Measurements from ENCODE around the gene ABCC2.

The ABCC2 gene

DNA sequence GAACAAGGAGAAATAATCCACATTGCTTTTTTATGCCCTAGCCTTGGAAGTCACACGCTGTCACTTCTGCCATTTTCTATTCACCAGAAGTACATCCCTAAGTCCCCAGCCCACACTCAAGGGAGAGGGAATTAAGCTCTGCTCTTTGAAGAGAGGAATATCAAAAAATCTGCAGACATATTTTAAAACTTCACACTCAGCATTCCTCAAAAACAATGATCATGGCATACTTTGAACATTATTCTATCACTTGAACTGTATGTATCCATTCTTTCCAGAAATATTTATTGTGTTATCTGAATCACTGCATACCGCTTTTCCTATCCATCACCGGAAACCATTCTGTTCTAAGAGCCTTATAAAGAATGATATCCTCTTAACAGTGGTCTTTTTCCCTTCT, 9.4 kb downstream of the ABCC2 start:
- Histone ChIP-seq H3K36me3 (ENCODE audit: insufficient read depth, low read length) (no peaks in the 10 kb centered on the region), H3K4me3 (ENCODE audit: low read length) (no peak overlapping the region), H3K27me3 (ENCODE audit: insufficient read depth, low read length) (no peaks in the 10 kb centered on the region), H3K27ac (ENCODE audit: low read depth, low read length) (no peak overlapping the region), H3K9ac (ENCODE audit: low read depth, low read length) (no peak overlapping the region), H3K4me1 (ENCODE audit: insufficient read depth, low read length) (no peaks in the 10 kb centered on the region), H3K9me3 (ENCODE audit: insufficient read depth, low read depth, low read length) (no peaks in the 10 kb centered on the region)
- 96% methylated on average over 3 of the region's 3 CpGs for WGBS

DNA sequence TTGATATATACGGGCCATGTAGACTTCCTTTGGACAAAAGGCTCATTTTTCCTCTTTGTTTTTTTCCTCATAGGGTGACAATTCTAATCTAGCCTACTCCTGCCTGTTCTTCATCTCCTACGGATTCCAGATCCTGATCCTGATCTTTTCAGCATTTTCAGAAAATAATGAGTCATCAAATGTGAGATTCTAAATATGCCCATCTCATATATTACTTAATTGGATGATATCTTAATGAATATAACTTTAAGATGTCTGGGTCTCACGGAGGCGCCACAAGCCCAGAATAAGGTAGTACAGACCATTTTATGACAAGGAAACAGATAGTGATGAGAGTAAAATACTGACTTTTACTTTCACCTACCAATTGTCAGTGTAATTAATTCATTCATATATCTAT, 11.4 kb downstream of the ABCC2 start:
- Histone ChIP-seq H3K9me3 (ENCODE audit: insufficient read depth, low read depth, low read length) (no peaks in the 10 kb centered on the region), H3K36me3 (ENCODE audit: insufficient read depth, low read length) (no peaks in the 10 kb centered on the region), H3K4me3 (ENCODE audit: low read length) (no peak overlapping the region), H3K27me3 (ENCODE audit: insufficient read depth, low read length) (no peaks in the 10 kb centered on the region), H3K27ac (ENCODE audit: low read depth, low read length) (no peak overlapping the region), H3K9ac (ENCODE audit: low read depth, low read length) (no peak overlapping the region), H3K4me1 (ENCODE audit: insufficient read depth, low read length) (no peaks in the 10 kb centered on the region)
- 95% methylated on average over 4 of the region's 4 CpGs for WGBS

DNA sequence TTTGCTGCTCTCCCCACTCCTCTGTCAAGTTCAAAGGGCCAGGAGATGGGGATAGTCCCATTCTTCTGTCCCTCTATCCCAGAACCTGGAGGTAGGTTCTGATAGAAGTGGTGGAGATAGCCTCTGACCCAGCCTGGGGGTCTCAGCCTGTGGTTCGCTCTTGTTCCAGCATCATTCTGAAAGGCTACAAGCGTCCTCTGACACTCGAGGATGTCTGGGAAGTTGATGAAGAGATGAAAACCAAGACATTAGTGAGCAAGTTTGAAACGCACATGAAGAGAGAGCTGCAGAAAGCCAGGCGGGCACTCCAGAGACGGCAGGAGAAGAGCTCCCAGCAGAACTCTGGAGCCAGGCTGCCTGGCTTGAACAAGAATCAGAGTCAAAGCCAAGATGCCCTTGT, 14.5 kb downstream of the ABCC2 start:
- Histone ChIP-seq H3K9me3 (ENCODE audit: insufficient read depth, low read depth, low read length) (no peaks in the 10 kb centered on the region), H3K4me1 (ENCODE audit: insufficient read depth, low read length) (no peaks in the 10 kb centered on the region), H3K36me3 (ENCODE audit: insufficient read depth, low read length) (no peaks in the 10 kb centered on the region), H3K4me3 (ENCODE audit: low read length) (no peak overlapping the region), H3K27me3 (ENCODE audit: insufficient read depth, low read length) (no peaks in the 10 kb centered on the region), H3K9ac (ENCODE audit: low read depth, low read length) (no peak overlapping the region), H3K27ac (ENCODE audit: low read depth, low read length) (no peak overlapping the region)
- WGBS, result 93% methylated on average over 6 of the region's 6 CpGs

DNA sequence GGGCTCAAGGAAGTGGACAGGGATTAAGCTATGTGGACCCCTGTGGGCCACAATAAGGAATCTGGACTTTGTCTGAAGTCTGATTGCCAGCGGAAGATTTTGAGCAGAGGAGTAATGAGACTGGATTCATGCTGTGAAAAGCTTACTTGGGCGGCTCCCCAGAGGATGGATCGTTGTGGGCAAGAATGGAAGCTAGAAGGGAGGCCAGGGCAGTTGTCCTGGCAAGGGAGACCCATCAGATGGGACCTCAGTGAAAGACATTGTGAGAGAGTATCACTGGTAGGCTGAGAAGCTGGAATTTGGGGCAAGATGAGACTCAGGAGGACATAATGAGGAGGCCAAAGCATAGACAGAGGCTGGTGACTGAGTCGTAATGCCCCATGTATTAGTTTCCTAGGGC, 15.6 kb downstream of the ABCC2 start:
- Histone ChIP-seq H3K9ac (ENCODE audit: low read depth, low read length) (no peak overlapping the region), H3K4me1 (ENCODE audit: insufficient read depth, low read length) (no peaks in the 10 kb centered on the region), H3K4me3 (ENCODE audit: low read length) (no peak overlapping the region), H3K9me3 (ENCODE audit: insufficient read depth, low read depth, low read length) (no peaks in the 10 kb centered on the region), H3K27ac (ENCODE audit: low read depth, low read length) (no peak overlapping the region), H3K27me3 (ENCODE audit: insufficient read depth, low read length) (no peaks in the 10 kb centered on the region), H3K36me3 (ENCODE audit: insufficient read depth, low read length) (no peaks in the 10 kb centered on the region)
- WGBS, result 91% methylated on average over 4 of the region's 4 CpGs

DNA sequence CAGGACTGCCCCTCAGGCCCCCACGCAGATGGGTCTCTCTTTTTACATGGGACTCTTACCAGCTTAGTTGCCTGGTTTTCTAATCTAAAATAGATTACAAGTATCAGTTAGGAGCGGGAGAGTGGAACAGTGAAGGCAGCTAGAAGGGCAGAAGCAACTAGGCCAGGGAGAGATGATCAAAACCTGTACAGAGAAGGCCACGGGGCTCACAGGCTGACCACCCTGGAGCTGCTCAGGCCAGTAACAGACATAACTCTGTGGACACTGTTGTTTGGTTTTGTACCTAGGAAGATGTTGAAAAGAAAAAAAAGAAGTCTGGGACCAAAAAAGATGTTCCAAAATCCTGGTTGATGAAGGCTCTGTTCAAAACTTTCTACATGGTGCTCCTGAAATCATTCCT, 16.5 kb downstream of the ABCC2 start:
- no peak overlapping the region for H3K27ac ChIP-seq (ENCODE audit: low read depth, low read length)
- no peak overlapping the region for H3K4me3 ChIP-seq (ENCODE audit: low read length)
- no peak overlapping the region for H3K9ac ChIP-seq (ENCODE audit: low read depth, low read length)
- H3K36me3 ChIP-seq (ENCODE audit: insufficient read depth, low read length), result no peaks in the 10 kb centered on the region
- H3K9me3 ChIP-seq (ENCODE audit: insufficient read depth, low read depth, low read length), result no peaks in the 10 kb centered on the region
- no peaks in the 10 kb centered on the region for H3K4me1 ChIP-seq (ENCODE audit: insufficient read depth, low read length)
- 96% methylated on average over 3 of the region's 3 CpGs for WGBS
- no peaks in the 10 kb centered on the region for H3K27me3 ChIP-seq (ENCODE audit: insufficient read depth, low read length)

DNA sequence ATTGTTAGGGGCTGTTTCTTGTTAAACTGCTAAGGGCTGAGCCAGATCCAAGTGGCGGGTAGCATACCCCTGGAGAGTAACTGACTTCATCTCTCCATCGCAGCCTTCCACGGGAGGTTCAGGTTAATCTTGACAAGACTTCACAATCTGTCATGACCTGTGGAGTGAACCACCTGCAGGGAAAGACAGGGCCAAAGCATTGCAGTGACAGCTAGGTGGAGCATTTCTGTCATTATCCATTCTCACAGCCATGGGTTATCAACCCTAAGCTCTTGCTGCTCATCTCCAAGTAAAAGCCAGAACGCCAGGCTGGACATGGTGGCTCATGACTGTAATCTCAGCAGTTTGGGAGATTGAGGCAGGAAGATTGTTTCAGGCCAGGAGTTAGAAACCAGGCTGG, 17.2 kb downstream of the ABCC2 start:
- no peaks in the 10 kb centered on the region for H3K4me1 ChIP-seq (ENCODE audit: insufficient read depth, low read length)
- no peaks in the 10 kb centered on the region for H3K36me3 ChIP-seq (ENCODE audit: insufficient read depth, low read length)
- H3K9ac ChIP-seq (ENCODE audit: low read depth, low read length), result no peak overlapping the region
- H3K27ac ChIP-seq (ENCODE audit: low read depth, low read length), result no peak overlapping the region
- H3K4me3 ChIP-seq (ENCODE audit: low read length), result no peak overlapping the region
- H3K27me3 ChIP-seq (ENCODE audit: insufficient read depth, low read length), result no peaks in the 10 kb centered on the region
- WGBS, result 88% methylated on average over 4 of the region's 4 CpGs
- no peaks in the 10 kb centered on the region for H3K9me3 ChIP-seq (ENCODE audit: insufficient read depth, low read depth, low read length)

DNA sequence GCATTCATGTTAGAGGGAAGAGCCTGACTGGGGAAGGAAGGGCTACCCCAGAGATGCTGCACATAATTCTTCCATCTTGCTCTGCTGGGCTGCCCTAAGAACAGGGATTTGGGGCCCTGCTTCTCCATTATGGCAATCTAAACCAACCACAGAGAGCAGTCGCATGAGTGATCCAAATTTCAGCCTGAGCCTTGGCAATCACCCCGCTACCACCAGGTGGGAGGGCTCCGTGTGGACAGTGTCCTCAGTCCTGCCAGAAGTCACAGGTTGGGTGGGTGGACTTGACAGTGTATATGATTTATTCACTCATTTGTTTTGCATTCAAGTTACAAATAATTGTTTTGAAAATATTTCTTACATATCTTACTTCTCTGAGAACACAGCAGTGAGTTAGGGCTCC, 22.0 kb downstream of the ABCC2 start:
- no peak overlapping the region for H3K4me3 ChIP-seq (ENCODE audit: low read length)
- H3K27me3 ChIP-seq (ENCODE audit: insufficient read depth, low read length), result no peaks in the 10 kb centered on the region
- no peaks in the 10 kb centered on the region for H3K4me1 ChIP-seq (ENCODE audit: insufficient read depth, low read length)
- H3K27ac ChIP-seq (ENCODE audit: low read depth, low read length), result no peak overlapping the region
- no peak overlapping the region for H3K9ac ChIP-seq (ENCODE audit: low read depth, low read length)
- WGBS, result 90% methylated on average over 3 of the region's 3 CpGs
- no peaks in the 10 kb centered on the region for H3K9me3 ChIP-seq (ENCODE audit: insufficient read depth, low read depth, low read length)
- H3K36me3 ChIP-seq (ENCODE audit: insufficient read depth, low read length), result no peaks in the 10 kb centered on the region

DNA sequence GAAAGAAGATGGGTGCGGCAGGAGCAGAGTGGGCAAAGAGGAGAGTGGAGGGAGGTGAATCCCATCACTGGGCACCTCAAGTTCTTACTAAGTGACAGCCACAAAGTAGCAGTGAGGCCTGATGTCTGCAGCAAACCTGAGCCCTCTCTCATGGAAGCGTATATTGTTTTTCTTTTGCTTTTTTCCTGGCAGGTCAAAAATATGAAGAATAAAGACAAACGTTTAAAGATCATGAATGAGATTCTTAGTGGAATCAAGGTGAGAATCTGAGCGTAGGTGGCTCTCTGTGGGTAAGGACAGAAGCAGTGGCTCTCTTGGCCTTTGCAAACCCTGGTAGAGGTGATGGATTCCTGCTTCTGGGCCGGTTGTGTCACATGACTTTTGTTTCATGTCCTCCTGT, 22.8 kb downstream of the ABCC2 start:
- Histone ChIP-seq H3K27me3 (ENCODE audit: insufficient read depth, low read length) (no peaks in the 10 kb centered on the region), H3K9me3 (ENCODE audit: insufficient read depth, low read depth, low read length) (no peaks in the 10 kb centered on the region), H3K4me3 (ENCODE audit: low read length) (no peak overlapping the region), H3K4me1 (ENCODE audit: insufficient read depth, low read length) (no peaks in the 10 kb centered on the region), H3K36me3 (ENCODE audit: insufficient read depth, low read length) (no peaks in the 10 kb centered on the region), H3K9ac (ENCODE audit: low read depth, low read length) (no peak overlapping the region), H3K27ac (ENCODE audit: low read depth, low read length) (no peak overlapping the region)
- WGBS, result 91% methylated on average over 5 of the region's 5 CpGs

DNA sequence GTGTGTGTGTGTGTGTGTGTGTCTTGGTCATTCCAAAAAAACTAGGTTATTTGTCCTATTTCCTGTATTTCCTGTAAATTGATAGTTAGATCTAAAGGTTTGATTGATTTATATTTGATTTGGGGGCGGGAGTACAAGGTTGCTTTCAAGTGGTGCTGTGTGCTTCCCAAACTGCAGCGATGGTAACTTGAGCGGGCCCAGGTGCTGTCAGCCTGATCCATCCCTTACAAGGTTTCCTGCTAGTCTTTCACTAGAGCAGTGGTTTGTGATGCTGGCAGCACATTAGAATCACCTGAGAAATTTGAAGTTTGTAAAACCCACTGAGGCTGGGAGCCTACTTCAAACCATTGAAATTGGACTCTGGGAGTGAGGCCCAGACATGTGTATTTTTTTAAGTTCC, 23.7 kb downstream of the ABCC2 start:
- no peak overlapping the region for H3K4me3 ChIP-seq (ENCODE audit: low read length)
- H3K4me1 ChIP-seq (ENCODE audit: insufficient read depth, low read length), result no peaks in the 10 kb centered on the region
- H3K36me3 ChIP-seq (ENCODE audit: insufficient read depth, low read length), result no peaks in the 10 kb centered on the region
- H3K27me3 ChIP-seq (ENCODE audit: insufficient read depth, low read length), result no peaks in the 10 kb centered on the region
- no peak overlapping the region for H3K27ac ChIP-seq (ENCODE audit: low read depth, low read length)
- WGBS, result 64% methylated on average over 3 of the region's 3 CpGs
- H3K9me3 ChIP-seq (ENCODE audit: insufficient read depth, low read depth, low read length), result no peaks in the 10 kb centered on the region
- H3K9ac ChIP-seq (ENCODE audit: low read depth, low read length), result no peak overlapping the region

DNA sequence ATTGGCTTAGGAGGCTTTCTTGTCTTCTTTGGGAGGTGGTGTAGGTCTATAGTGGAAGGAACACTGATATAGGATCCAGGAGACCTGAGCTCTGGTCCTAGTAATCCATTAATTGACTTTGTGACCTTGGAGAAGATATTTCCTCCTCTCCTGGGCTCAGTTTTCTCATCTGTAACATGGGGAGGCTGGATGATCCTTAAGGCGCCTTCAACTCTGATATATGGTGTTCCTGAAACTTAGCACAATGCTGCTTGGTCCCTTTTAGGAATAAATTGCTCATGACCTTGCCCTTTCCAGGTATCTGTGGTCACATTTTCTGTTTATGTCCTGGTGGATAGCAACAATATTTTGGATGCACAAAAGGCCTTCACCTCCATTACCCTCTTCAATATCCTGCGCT, 25.3 kb downstream of the ABCC2 start:
- Histone ChIP-seq H3K27me3 (ENCODE audit: insufficient read depth, low read length) (no peaks in the 10 kb centered on the region), H3K4me1 (ENCODE audit: insufficient read depth, low read length) (no peaks in the 10 kb centered on the region), H3K4me3 (ENCODE audit: low read length) (no peak overlapping the region), H3K27ac (ENCODE audit: low read depth, low read length) (no peak overlapping the region), H3K9me3 (ENCODE audit: insufficient read depth, low read depth, low read length) (no peaks in the 10 kb centered on the region), H3K36me3 (ENCODE audit: insufficient read depth, low read length) (no peaks in the 10 kb centered on the region), H3K9ac (ENCODE audit: low read depth, low read length) (no peak overlapping the region)
- WGBS, result 89% methylated on average over 2 of the region's 2 CpGs

DNA sequence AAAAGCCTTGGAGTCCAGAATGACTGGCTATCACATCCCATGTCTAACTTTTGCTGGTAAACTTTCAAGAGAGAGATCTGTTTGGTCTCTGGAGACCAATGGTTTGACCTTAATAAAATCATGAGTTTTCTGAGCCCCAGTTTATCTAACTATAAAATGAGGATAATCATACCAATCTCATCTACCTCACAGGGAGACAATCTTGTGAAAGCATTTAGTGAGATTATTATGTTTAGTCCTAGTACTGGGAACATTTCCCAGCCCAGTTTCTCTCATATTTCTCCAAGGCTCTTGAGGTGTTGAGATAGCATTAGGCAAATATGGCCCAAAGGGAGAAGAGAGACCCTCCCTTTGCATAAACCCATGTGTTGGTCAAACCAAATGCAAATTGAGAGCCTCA, 25.8 kb downstream of the ABCC2 start:
- no peaks in the 10 kb centered on the region for H3K36me3 ChIP-seq (ENCODE audit: insufficient read depth, low read length)
- H3K4me1 ChIP-seq (ENCODE audit: insufficient read depth, low read length), result no peaks in the 10 kb centered on the region
- no peaks in the 10 kb centered on the region for H3K9me3 ChIP-seq (ENCODE audit: insufficient read depth, low read depth, low read length)
- H3K4me3 ChIP-seq (ENCODE audit: low read length), result no peak overlapping the region
- H3K27me3 ChIP-seq (ENCODE audit: insufficient read depth, low read length), result no peaks in the 10 kb centered on the region
- no peak overlapping the region for H3K9ac ChIP-seq (ENCODE audit: low read depth, low read length)
- no peak overlapping the region for H3K27ac ChIP-seq (ENCODE audit: low read depth, low read length)

DNA sequence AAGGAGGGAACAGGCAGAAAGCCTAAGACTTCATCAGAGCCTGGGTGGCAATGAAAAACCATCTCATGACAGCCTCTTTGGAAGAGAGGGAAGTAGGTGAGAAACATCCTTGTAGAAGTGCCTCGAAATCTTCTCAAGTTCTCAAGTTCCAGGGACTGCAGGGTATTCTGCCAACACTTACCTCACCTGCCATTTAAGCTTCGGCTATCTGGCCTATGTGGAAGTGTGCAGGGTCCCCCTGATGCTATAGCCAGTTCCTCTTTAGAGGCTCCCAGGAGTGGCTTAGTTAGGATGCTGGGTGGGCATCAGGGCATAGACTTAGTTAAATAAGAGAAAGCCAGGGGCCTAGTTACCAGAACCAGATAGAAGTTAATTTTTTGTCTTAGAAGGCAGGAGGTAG, 27.0 kb downstream of the ABCC2 start:
- Histone ChIP-seq H3K9me3 (ENCODE audit: insufficient read depth, low read depth, low read length) (0 out of 2 replicates have a peak, but pooled peaks cover 6% of the 10 kb centered on the region), H3K36me3 (ENCODE audit: insufficient read depth, low read length) (no peaks in the 10 kb centered on the region), H3K9ac (ENCODE audit: low read depth, low read length) (no peak overlapping the region), H3K4me1 (ENCODE audit: insufficient read depth, low read length) (no peaks in the 10 kb centered on the region), H3K27me3 (ENCODE audit: insufficient read depth, low read length) (no peaks in the 10 kb centered on the region), H3K27ac (ENCODE audit: low read depth, low read length) (no peak overlapping the region), H3K4me3 (ENCODE audit: low read length) (no peak overlapping the region)
- 85% methylated on average over 2 of the region's 2 CpGs for WGBS

Data from HUES64 (cell line).